Measurements from ENCODE around the gene TUBGCP2.

The TUBGCP2 gene

DNA sequence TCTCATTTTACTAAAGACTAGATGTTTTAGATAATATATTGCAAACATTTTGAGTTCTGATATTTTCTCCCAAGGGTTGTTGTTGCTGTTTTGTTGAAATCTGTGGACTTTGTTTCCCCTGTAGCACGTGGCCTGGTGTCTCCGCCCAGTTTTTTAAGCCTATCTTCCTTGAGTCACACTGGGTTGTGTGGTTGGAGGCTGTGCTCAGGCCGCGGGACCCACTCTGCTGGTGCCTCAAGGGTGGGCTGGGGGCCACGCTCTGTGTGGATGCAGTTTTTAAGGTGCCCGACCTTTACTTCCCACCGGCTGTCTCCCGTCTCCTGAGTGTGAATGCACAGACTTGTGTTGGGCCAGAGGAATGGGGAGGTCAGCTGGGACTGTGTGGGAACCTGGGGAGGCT, 34.3 kb upstream of the TUBGCP2 start:
- no peak for DNase-seq

DNA sequence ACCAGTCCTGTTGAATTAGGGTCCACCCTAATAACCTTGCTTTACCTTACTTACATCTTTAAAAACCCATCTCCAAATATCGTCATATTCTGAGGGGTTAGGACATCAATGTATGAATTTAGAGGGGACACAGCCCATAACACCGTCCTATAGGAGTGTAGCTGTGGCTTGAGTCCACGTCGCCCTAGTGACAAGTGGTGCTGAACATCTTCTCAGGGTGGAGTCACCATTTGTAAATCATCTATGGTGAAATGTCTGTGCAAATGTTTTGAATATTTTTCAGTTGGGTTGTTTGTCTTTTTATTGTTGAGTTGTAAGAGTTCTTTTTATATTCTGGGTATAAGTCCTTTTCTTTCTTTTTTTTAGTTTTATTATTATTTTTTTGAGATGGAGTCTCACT, 33.3 kb upstream of the TUBGCP2 start:
- DNase-seq: no peak

DNA sequence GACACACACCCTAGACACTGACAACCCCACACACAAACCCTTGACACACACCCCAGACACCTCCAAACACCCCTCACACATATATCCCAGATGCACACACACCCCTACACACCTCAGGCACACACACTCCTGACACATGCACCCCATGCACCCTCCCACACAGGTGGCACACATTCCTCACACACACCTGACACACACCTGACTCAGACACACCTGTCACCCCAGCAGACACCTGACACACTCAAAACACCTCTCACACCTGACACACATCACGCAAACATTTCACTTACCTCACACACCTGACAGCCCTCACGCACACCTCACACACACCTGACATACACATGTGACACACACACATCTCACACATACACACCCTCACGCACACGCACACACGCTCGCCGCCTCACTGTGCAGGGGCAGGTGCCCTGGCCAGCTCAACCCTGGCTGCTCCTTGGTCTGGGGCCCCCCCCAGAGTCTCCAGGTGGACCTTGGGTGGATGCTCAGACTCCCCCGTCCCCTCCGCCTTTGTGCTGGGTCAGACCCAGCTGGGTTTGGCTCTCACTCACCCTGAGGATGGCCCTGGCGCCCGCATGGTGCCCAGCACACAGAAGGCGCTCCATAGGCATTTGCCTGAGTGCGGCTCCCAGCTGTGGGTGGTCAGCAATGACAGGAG, 31.2 kb upstream of the TUBGCP2 start:
- no peak for DNase-seq

DNA sequence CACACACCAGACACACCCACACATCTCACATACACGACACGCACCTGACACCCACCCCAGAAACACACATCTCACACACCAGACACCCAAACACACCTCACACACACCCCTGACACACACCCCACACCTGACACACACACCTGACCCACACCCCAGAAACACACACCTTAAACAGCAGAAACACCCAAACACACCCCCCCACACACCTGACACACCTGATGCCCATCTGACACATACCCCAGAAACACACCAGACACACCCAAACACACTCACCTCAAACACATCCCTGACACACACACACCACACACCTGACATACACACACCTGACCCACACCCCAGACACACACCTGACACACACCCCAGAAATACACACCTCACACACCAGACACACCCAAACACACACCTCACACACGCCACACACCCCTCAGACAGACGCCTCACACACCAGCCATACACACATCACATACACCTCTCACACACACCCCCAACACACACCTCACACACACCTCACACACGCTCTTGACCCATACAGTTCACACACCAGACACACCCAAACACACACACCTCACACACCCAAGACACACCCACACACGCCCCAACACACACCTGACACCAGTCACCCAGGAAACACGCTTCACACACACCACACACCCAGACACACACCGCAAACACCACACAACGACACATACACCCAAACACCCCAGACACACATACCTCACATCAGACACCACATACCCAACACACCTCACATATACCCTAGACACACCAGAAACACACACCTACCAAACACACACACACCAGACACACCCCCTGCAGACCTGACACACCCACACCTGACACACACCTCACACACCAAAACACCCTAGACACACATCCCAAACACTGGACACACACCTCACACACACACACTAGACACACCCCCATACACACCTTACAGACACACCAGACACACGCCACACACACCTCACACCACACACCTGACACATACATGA, 29.7 kb upstream of the TUBGCP2 start:
- DNase-seq: no peak

DNA sequence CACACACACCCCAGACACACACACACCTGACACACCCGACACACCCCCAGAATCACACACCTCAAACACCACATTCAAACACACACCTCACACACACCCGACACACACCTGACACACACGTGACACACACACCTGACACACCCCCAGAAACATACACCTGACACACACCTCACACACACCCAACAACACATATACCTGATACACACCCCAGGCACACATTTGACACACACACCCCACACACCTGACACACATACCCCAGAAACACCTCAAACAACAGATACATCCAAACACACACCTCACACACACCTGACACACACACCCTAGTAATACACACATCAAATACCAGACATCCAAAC, 28.7 kb upstream of the TUBGCP2 start:
- no peak for DNase-seq

DNA sequence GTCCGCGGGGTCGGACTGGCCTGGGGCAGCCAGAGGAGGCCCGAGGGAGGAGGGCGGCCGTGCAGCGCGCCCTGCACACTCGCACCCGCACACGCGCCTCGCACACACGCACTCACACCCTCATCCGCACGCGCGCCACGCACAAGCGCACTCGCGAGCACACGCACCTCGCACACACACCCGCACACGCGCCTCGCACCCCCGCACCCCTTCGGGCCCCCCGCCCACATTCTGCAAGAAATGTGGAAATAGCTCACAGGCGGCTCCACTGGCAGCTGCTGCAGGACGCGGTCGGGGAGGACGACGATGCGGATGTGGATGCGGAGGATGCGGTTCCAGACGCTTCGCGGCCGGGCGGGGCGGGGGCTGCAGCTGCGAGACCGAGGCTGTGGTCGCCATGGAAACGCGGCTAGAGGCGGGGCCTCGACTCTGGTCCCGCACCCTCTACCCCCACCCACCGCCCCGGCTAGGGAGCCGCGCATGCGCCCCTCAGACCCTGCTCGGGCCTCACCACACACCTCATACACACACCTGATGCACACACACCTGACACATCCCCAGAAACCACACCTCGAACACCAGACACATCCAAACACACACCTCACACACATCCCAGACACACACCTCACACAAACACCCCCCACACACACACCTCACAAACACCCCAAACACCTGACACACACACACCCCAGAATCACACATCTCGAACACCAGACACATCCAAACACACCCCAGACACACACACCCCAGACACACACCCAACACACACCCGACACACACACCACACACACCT, 28.1 kb upstream of the TUBGCP2 start, which contains the start of gene CALY:
CALY (minus strand) TSS at position 320 of the 793 bp plus-strand sequence. CDS start 7,907 bp downstream, outside the sequence.
- no peak for DNase-seq

DNA sequence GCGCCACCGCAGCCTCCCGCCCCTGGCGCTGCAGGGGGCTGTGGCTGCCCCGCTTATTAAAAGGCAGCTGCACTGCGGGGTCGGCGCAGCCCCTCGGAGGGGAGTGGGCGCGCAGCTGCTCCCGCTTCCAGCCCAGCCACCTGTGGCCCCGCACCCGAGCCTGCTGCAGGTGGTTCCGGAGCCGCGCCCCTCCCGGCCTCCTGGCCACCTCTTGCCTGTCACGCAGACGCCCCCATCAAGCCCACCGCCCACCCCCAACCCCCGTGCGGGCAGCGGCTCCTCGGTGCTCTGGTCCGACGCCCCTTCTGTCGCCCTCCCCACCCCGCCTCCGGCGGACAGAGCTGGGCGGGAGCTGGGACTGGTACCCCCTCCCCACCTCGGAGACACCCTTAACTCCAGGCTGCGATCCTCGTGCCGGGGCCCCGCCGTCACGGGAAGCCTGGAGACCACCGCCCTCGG, 27.5 kb upstream of the TUBGCP2 start:
- no peak for DNase-seq

DNA sequence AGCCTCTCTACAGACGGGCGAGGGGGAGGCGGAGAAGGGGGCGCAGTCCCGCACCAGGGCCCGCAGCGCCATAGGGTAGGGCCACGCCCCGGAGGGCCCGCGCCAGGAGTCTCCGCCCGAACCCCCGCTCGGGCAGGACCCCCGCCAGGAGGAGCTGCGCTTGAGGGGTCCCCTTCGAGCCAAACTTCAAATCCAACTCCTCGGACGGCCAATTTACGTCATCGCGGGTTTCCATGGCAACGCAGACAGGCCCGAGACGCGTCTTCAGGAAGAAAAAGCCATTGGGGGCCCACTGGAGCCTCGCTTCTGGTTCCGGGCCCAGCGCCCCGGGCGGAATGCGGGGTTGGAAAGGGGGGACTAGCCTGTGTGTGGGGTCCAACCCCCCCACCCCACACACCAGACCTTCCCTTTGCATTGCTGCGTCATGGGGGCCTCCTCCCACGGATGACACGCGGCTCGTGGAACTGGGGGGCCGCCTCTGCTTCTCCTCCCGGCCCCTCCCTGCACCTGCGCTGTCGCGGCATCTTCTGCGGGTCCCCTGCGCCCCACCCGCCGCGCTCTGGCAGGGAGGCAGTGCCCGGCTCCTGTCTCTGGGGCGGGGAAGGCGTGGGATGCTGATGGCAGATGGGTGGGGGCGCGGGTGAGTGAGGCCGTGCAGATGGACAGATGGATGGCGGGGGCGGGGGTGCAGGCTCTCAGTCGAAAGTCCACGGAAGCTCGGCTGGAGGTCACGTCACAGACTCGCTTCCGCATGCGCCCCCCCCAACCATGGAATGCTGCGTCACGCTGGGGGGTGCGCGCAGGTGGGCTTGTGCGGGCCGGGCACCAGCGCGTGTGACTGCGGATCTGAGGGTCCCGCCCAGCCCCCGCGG, 26.8 kb upstream of the TUBGCP2 start:
- DNase-seq: no peak

DNA sequence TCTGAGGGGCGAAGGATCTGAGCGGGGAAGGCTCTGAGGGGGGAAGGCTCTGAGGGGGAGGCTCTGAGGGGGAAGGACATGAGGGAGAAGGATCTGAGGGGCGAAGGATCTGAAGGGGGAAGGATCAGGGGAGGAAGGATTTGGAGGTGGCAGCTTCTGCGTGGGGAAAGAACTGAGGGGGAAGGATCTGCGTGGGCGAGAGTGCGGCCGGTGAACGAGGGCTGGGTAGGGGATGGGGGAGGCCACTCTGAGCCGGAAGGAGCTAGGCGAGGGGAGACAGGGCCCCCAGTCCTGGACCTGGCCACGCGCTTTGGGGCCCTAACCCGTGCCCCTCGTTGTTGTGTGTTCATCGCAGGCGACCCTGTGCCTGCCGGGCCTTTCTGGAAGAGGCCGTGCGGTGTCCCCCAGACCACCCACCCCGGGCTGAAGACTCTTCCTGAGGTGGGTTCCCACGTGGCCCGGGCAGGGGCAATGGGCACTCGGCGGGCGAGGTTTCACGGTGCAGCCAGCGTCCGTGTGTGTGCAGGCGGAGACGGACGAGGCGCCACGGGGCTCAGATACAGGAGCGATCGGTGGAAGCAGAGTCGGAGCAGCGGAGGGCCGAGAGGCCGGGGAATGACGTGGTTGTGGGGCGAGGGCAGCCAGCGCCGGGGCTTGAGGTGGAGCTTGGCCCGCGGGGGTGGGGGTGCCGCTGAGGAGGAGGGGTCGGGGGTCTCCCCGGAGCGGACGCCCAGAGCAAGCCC, 26.0 kb upstream of the TUBGCP2 start:
- no peak for DNase-seq

DNA sequence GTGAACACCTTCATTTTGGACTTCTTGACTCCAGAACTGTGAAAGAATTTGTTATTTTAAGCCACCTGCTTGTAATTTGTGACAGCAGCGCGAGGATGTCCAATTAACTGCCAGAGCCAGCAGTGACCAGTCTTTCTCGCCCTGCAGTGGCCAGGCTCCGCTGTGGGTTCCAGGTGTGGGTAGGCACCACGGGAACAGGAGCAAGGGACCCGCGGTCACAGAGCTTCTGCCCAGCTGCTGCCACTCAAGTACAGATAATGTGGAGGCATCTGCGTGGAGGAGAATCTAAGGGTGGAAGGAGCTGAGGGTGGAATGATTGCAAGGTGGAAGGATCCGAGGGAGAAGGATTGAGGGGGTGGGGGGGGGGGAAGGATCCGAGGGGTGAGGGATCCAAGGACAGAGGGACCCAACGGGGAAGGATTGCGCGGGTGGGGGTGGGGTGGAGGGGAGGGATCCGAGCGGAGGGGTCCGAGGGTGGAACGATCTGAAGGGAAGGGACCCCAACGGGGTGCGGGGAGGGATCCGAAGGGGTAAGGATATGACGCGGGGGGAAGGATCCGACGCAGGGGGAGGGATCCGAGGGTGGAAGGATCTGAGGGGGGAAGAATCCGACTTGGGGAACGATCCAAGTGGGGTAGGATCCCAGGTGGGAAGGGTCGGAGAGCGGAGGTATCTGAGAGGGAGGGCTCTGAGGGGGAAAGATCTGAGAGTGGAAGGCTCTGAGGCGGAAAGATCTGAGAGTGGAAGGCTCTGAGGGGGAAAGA, 24.4 kb upstream of the TUBGCP2 start:
- DNase-seq: no peak

DNA sequence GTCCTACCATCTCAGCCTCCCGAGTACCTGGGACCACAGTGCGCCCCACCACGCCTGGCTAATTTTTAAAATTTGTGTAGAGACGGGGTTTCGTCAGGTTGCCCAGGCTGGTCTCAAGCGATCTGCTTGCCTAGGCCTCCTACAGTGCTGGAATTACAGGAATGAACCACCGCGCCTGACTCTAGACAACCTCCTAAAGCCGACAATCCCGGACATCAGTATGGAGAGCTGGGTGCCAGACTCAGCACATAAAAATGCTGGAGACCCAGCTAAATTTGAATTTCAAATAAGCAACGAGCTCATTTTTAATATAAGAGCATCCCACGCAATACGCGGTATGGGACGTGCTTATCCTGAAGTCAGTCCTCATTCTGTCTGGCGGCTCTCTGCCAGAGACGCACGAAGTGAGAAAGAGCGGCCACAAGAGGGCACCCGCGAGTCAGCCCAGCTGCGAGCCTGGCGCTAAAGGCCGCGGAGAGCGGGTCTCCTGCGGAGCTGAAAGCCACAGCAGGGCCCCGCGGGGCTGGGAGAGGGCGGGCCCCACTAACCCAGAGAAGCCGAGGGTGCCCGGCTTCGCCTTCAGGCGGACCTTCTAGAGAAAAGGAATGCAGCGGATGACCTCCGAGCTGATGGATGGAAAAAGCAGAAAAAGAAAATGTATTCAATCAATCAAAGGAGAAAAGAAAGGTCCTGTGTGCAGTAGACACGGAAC, 21.0 kb upstream of the TUBGCP2 start:
- peak; percentile 67 for DNase-seq

DNA sequence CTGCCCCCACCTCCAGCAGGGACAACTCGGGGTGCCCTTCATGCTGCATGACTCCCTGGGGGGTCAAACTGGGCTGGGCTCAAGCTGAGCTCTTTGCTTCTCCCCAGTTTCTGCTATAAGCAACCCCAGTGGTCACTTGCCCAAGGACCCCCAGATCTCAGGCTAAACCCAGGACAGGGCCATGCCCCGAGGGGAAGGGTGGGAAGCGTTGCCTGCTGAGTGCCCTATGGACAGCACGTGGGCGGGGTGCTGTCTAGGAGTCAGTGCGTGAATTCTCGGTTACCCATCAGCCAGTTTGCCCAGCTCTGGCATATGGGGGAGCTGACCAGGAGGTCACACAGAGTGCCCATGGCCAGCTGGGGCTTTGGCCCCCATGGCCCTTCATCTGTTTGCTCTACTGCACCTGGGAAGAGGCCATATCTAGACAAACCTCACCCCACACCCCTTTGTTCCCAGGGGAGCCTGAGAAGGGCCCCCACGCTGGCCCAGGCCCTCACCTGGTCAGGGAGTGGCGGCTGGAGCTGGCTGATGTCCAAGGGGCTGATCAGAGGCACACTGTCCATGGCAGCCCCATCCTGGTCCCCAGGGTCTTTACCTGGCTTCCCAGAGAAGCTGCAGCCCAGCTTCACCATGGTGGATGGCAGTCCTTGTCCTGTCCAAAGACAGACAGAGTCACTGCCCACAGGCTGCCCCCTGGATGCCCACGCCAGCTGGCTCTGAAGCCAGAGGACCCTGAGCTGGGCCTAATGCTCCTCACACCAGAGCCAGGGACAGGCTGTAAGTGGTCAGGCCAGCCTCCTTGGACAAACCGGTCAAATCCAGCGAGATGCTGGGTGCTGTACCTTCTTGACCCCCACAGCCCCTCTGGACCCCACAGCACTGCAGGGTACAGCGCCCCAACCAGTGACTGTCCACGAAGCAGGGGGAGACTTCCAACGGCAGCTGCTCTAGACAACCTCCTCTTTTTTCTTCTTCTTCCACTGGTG, 20.0 kb upstream of the TUBGCP2 start:
- no peak for DNase-seq

DNA sequence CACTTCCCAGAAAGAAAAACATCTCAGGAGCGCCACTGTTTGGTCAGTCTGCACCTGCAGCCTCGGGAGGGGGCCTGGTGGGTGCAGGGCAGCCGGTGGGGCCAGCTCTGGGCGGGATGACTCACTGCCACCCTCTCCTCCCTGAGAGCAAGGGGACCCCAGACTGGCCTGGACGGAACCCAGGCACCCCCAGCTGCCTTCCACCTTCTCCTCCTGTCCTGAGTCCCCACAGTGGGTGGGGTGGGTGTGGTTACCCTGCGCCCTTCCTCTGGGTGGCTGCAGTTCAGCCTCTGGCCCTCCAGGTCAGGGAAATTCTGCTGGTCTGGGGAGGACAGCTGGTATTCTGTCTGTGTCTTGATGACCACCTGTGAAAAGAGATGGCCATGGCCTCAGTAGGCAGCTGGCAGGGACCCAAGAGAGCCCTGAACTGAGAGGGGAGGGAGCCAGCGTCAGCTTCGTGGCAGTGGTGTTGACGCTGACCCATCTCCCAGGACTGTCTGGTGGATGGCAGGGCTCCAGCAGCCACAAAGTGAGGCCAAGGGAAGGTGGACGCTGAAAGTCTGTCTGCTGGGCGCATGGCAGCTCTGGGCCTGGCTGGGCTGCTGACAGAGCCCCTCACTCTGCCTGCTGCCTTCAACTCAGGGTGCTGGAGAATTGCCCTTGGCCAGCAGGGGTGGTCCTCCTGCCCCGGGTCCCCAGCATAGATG, 19.1 kb upstream of the TUBGCP2 start:
- DNase-seq: no peak

DNA sequence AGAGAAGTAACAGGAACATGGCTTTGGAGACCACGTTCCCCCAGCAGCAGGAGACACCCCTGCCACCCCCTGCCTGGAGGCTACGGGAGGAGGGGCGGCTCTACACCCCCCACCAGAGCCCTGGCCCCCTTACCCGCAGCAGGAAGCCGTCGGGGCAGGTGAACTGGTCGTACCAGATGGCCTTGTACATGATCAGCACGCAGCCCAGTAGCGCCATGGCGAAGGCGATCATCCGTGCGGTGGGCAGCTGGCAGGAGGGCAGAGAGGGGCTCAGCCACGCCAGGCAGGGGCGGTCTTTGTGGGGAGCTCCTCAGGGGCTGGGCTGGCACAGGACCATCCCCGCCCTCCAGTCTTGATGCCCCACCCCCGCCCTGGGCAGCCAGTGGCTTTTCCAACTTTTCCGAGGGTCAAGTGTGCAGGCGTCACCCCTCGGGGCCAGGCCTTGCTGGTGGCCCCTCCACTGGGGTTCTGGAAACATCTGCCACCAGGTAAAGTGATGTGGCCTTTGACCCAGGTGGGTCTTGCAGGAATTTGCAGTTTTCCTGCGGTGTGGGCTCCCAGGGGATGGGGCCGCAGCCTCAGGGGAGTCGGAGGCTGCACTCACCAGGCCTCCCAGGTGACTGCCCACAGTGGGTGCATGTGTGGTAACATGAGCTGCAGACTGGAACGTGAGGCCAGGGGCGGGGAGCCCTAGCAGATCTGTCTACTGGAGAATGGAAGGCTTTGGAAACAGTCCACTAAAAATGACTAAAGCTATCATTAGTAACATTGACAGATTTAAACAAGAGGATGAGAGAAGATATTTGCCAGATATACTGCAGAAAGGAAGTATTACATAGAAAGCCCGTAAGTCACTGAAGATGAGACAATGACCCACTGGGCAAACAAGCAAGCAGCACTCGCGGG, 18.3 kb upstream of the TUBGCP2 start:
- DNase-seq: no peak

DNA sequence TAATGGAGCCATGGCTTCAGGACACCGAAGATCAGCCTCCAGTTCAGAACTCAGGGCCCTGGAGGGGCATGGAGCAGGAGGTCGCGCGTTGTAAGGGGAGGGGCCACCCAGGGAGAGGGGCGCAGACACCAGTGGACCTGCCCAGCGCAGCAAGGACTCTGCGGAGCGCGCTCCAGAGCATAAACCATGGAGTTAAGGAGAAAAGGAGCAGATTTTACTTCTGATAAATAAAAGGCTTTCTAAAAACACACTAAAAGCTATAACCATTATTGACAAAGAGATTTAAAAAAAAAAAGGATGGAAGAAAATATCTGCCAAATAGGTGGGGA, 17.5 kb upstream of the TUBGCP2 start:
- no peak for DNase-seq

DNA sequence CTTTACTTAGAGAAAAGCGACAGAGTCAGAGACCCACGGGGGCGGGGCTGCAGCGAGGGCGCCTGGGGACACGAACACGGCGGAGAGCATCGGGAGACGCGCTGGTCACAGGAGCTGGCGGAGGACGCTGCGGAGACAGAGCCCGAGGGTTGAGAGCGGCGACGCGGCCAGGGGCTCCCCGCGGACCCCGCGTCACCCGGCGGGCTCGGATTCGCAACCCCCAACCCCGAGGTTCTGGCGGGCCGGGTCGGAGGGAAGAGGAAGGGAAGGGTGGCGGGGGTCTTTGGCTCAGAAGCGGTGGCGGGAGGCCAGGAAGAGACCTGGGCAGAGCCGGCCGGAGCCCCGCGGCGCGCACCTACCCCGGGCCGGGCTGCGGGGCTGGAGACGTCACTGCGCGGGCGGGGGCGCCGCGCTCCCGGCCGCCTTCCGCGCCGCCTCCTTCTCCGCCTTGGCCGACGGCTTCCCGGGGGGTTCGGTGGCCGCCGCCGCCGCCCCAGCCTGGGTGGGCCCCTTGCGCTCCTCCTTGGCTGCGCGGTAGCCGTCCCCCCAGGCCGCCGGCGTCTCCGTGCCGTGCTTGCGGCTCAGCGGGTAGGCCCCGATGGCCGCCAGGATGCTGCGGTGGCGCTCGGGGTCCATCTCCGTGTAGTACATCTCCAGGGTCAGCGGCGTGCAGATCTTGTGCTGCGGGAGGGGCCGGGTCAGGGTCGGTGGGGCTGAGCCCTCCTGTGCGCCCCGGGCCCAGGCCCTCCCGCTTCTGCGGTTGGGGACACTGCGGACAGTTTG, 17.0 kb upstream of the TUBGCP2 start:
- no peak for DNase-seq
